ENCODE measurements around the gene EPHX1. TPM values are rescaled to one million over a fixed set of nuclear protein-coding genes. Genes with fewer than 3 reads are reported as not detected.
A peak's percentile ranks its signal among the peaks of the same experiment; 100 is the strongest.

EPHX1 gene
- total and polyA plus RNA-seq, 2 donors (not counting 1 experiment from before 2014, with no cell fraction given) = 0.75 to 4.2 TPM

- no peak overlapping the region for H3K27ac ChIP-seq (ENCODE audit: low read length in 2 of 2)
- Mint-ChIP-seq H3K4me3 (peak overlapping the region; percentile 67), H3K4me1 (peaks cover 36% of the 10 kb centered on the region), H3K27me3 (peaks cover 3% of the 10 kb centered on the region), H3K27ac (peak overlapping the region; percentile 33), H3K9me3 (ENCODE audit: insufficient read depth) (no peaks in the 10 kb centered on the region)
- ChIA-PET POLR2A (interaction anchor here (0.7 to 3.3 kb wide), 7 partner anchors 12 to 106 kb away, joined by 4 to 38 read pairs (median 8); partner anchors contain the start of genes PYCR2 and SRP9), CTCF (interaction anchor here (0.6 to 5.7 kb wide), 11 partner anchors 10 to 331 kb away, joined by 3 to 59 read pairs (median 7); partner anchors contain the start of genes PYCR2 and SRP9)
- H3K27me3 ChIP-seq (replicated peaks in 1 of 4; ENCODE audit: control extremely low read depth in 1 of 4, control insufficient read depth in 3 of 4, insufficient read depth in 4 of 4, low read length in 3 of 4) = no peaks in the 10 kb centered on the region
- H3K4me3 ChIP-seq (ENCODE audit: control extremely low read depth in 1 of 5, extremely low read depth in 1 of 5, insufficient read depth in 1 of 5, low read depth in 2 of 5, low read length in 4 of 5) = no peak overlapping the region
- no peak for TF ChIP-seq CTCF (IDR thresholded peaks at IDR 0.05)
- TF ChIP-seq EZH2 (IDR thresholded peaks at IDR 0.05; ENCODE audit: borderline replicate concordance, insufficient read depth, low read depth, low read length, poor library complexity, severe bottlenecking) = no peak
- peaks cover 48% of the 10 kb centered on the region for H3K79me2 ChIP-seq (ENCODE audit: control insufficient read depth, insufficient read depth, low read length)
- peaks cover 26 to 36% of the 10 kb centered on the region in 2 donors for H3K4me1 ChIP-seq (ENCODE audit: control insufficient read depth in 2 of 2, insufficient read depth in 2 of 2, low read length in 2 of 2)
- peak overlapping the region; percentile 89 for H2AFZ ChIP-seq (ENCODE audit: insufficient read depth, low read depth, low read length, poor library complexity, severe bottlenecking)
- 91% methylated on average over 4 of the region's 11 CpGs for WGBS (ENCODE audit: insufficient coverage)
- intact Hi-C loops (cut with micrococcal nuclease) = loop anchor here (2.0 to 5.0 kb wide), 2 partner anchors 35 to 39 kb away; partner anchors contain the start of gene PYCR2
- H3K36me3 ChIP-seq (replicated peaks in 1 of 2; ENCODE audit: control extremely low read depth in 1 of 2, control insufficient read depth in 1 of 2, extremely low read depth in 1 of 2, insufficient read depth in 2 of 2, low read length in 1 of 2) = peaks cover 0 to under 1% of the 10 kb centered on the region in 2 experiments
- no peak for ATAC-seq (ENCODE audit: low read depth)
- H3K9me3 ChIP-seq (ENCODE audit: control extremely low read depth in 1 of 3, control insufficient read depth in 2 of 3, insufficient read depth in 1 of 3, low read length in 2 of 3) = no peaks in the 10 kb centered on the region
- H3K9ac ChIP-seq (ENCODE audit: low read length) = peak overlapping the region; percentile 88
- DNase-seq = no peak
- peaks cover 19% of the 10 kb centered on the region for H4K20me1 ChIP-seq (ENCODE audit: control insufficient read depth, insufficient read depth, low read length, poor library complexity, severe bottlenecking)
- H3K4me2 ChIP-seq (replicated peaks; ENCODE audit: low read depth, low read length, poor library complexity, severe bottlenecking) = peak overlapping the region; percentile 19
Measured at GRCh38 chr1:225883616-225884265, 73.8 kb downstream of the EPHX1 start.

GRCh38 chr1:225885336-225885735, 75.4 kb downstream of the EPHX1 start:
- TF ChIP-seq EZH2 (IDR thresholded peaks at IDR 0.05; ENCODE audit: borderline replicate concordance, insufficient read depth, low read depth, low read length, poor library complexity, severe bottlenecking) (no peak), CTCF (IDR thresholded peaks at IDR 0.05) (no peak)
- Histone ChIP-seq H2AFZ (ENCODE audit: insufficient read depth, low read depth, low read length, poor library complexity, severe bottlenecking) (no peak overlapping the region), H3K27me3 (replicated peaks in 1 of 4; ENCODE audit: control extremely low read depth in 1 of 4, control insufficient read depth in 3 of 4, insufficient read depth in 4 of 4, low read length in 3 of 4) (no peaks in the 10 kb centered on the region), H3K4me1 (ENCODE audit: control insufficient read depth in 2 of 2, insufficient read depth in 2 of 2, low read length in 2 of 2) (peaks cover 10 to 20% of the 10 kb centered on the region in 2 donors), H3K27ac (ENCODE audit: low read length in 2 of 2) (no peak overlapping the region), H3K4me3 (ENCODE audit: control extremely low read depth in 1 of 5, extremely low read depth in 1 of 5, insufficient read depth in 1 of 5, low read depth in 2 of 5, low read length in 4 of 5) (no peak overlapping the region), H4K20me1 (ENCODE audit: control insufficient read depth, insufficient read depth, low read length, poor library complexity, severe bottlenecking) (peaks cover 3% of the 10 kb centered on the region), H3K9ac (ENCODE audit: low read length) (no peak overlapping the region), H3K9me3 (ENCODE audit: control extremely low read depth in 1 of 3, control insufficient read depth in 2 of 3, insufficient read depth in 1 of 3, low read length in 2 of 3) (no peaks in the 10 kb centered on the region), H3K4me2 (replicated peaks; ENCODE audit: low read depth, low read length, poor library complexity, severe bottlenecking) (no peak overlapping the region), H3K36me3 (replicated peaks in 1 of 2; ENCODE audit: control extremely low read depth in 1 of 2, control insufficient read depth in 1 of 2, extremely low read depth in 1 of 2, insufficient read depth in 2 of 2, low read length in 1 of 2) (no peaks in the 10 kb centered on the region), H3K79me2 (ENCODE audit: control insufficient read depth, insufficient read depth, low read length) (peaks cover 32% of the 10 kb centered on the region)
- POLR2A ChIA-PET = no interaction called here
- peaks cover 3% of the 10 kb centered on the region for H3K27me3 Mint-ChIP-seq
- H3K4me1 Mint-ChIP-seq = peaks cover 20% of the 10 kb centered on the region
- H3K4me3 Mint-ChIP-seq = no peak overlapping the region
- H3K9me3 Mint-ChIP-seq (ENCODE audit: insufficient read depth) = no peaks in the 10 kb centered on the region
- ATAC-seq (ENCODE audit: low read depth) (no peak), DNase-seq (no peak)
- 89% methylated on average over 6 of the region's 6 CpGs for WGBS (ENCODE audit: insufficient coverage)
- CTCF ChIA-PET = interaction anchor here (0.5 kb wide), 1 partner anchor 26 kb away, joined by 4 read pairs; no protein-coding TSS in a partner anchor
- intact Hi-C loops (cut with micrococcal nuclease) = no loop called here
- H3K27ac Mint-ChIP-seq = no peak overlapping the region
